WTC11 (cell line): ENCODE data around the gene TPD52L3. TPM values are rescaled to one million over a fixed set of nuclear protein-coding genes. Genes with fewer than 3 reads are reported as not detected.

Experiments used
- ATAC-seq: fragments of 200-7000 bp; cut with Tn5 transposase; 2 replicates; pipeline ENCODE4 v1.10.0; 2021; ENCODE audit warnings: mild to moderate bottlenecking, moderate library complexity
- CTCF ChIA-PET: fragments of 300-600 bp; sonication (Branson Sonifier 250); formaldehyde crosslinking; loops from one replicate; lab custom pipeline; 2021; ENCODE audit warnings: antibody characterized with exemption; lab: Charles Lee
- POLR2A ChIA-PET: fragments of 350-600 bp; sonication (Branson Sonifier 250); formaldehyde crosslinking; loops from one replicate; lab custom pipeline; 2021; ENCODE audit warnings: antibody characterized with exemption; lab: Charles Lee
- DNase-seq: peaks from one replicate; pipeline ENCODE4 v3.0.0; 2021; ENCODE audit warnings: low spot score
- H3K27ac Mint-ChIP-seq: 2 replicates; pipeline ENCODE4 v1.8.0; 2021; ENCODE audit warnings: mixed read lengths
- H3K27me3 Mint-ChIP-seq: 2 replicates; pipeline ENCODE4 v1.8.0; 2021; ENCODE audit warnings: low read depth, mild to moderate bottlenecking, moderate library complexity, mixed read lengths
- H3K36me3 Mint-ChIP-seq: 2 replicates; pipeline ENCODE4 v1.8.0; 2021; ENCODE audit warnings: mixed read lengths
- H3K4me1 Mint-ChIP-seq: 2 replicates; pipeline ENCODE4 v1.8.0; 2022; ENCODE audit warnings: mixed read lengths
- H3K4me3 Mint-ChIP-seq: 2 replicates; pipeline ENCODE4 v1.8.0; 2021; ENCODE audit warnings: mild to moderate bottlenecking, moderate library complexity, mixed read lengths
- H3K9me3 Mint-ChIP-seq: 2 replicates; pipeline ENCODE4 v1.8.0; 2021; ENCODE audit warnings: mixed read lengths
- CBFB ChIP-seq: sonication (generic); formaldehyde crosslinking; IDR thresholded peaks from 2 replicates; pipeline ENCODE4 v1.8.1; 2022; ENCODE audit warnings: mild to moderate bottlenecking, low read depth, missing genetic modification reagents
- E2F4 ChIP-seq: sonication (generic); formaldehyde crosslinking; IDR thresholded peaks from 2 replicates; pipeline ENCODE4 v1.8.1; 2022; ENCODE audit warnings: low read depth, mild to moderate bottlenecking, moderate library complexity, missing genetic modification reagents, borderline replicate concordance
- ELF4 ChIP-seq: sonication (generic); formaldehyde crosslinking; IDR thresholded peaks from 2 replicates; pipeline ENCODE4 v1.8.1; 2022; ENCODE audit warnings: low read depth, mild to moderate bottlenecking, moderate library complexity, missing genetic modification reagents
- ETV6 ChIP-seq: sonication (generic); formaldehyde crosslinking; IDR thresholded peaks from 2 replicates; pipeline ENCODE4 v1.8.1; 2022; ENCODE audit warnings: mild to moderate bottlenecking, missing genetic modification reagents
- JUN ChIP-seq: sonication (generic); formaldehyde crosslinking; IDR thresholded peaks from 2 replicates; pipeline ENCODE4 v1.8.0; 2023; ENCODE audit warnings: mild to moderate bottlenecking, missing genetic modification reagents
- MLX ChIP-seq: sonication (generic); formaldehyde crosslinking; IDR thresholded peaks from 2 replicates; pipeline ENCODE4 v1.8.1; 2023; ENCODE audit warnings: mild to moderate bottlenecking, missing genetic modification reagents, moderate library complexity
- MXD4 ChIP-seq: fragments of 250-450 bp; sonication (Bioruptor Pico); IDR thresholded peaks from 2 replicates; pipeline ENCODE4 v1.8.0; 2021; ENCODE audit warnings: mild to moderate bottlenecking, moderate library complexity, borderline replicate concordance
- NFE2L1 ChIP-seq: sonication (generic); formaldehyde crosslinking; IDR thresholded peaks from 2 replicates; pipeline ENCODE4 v1.8.1; 2023; ENCODE audit warnings: missing genetic modification reagents
- TEAD4 ChIP-seq: sonication (generic); formaldehyde crosslinking; IDR thresholded peaks from 2 replicates; pipeline ENCODE4 v1.8.0; 2022; ENCODE audit warnings: mild to moderate bottlenecking, missing genetic modification reagents
- ZBTB43 ChIP-seq: sonication (generic); formaldehyde crosslinking; IDR thresholded peaks from 2 replicates; pipeline ENCODE4 v1.8.1; 2023; ENCODE audit warnings: mild to moderate bottlenecking, missing genetic modification reagents
- ZNF121 ChIP-seq: sonication (generic); formaldehyde crosslinking; IDR thresholded peaks from 2 replicates; pipeline ENCODE4 v1.8.0; 2023; ENCODE audit warnings: missing genetic modification reagents
- ZNF232 ChIP-seq: sonication (generic); formaldehyde crosslinking; IDR thresholded peaks from 2 replicates; pipeline ENCODE4 v1.8.0; 2022; ENCODE audit warnings: mild to moderate bottlenecking, missing genetic modification reagents
- ZNF317 ChIP-seq: sonication (generic); formaldehyde crosslinking; IDR thresholded peaks from 2 replicates; pipeline ENCODE4 v1.8.1; 2023; ENCODE audit warnings: low read depth, mild to moderate bottlenecking, moderate library complexity, missing genetic modification reagents, borderline replicate concordance
- ZNF396 ChIP-seq: fragments of 250-450 bp; sonication (Bioruptor Pico); IDR thresholded peaks from 2 replicates; pipeline ENCODE4 v1.8.0; 2021; ENCODE audit warnings: mild to moderate bottlenecking, moderate library complexity, borderline replicate concordance
- ZSCAN18 ChIP-seq: fragments of 250-450 bp; sonication (Bioruptor Pico); IDR thresholded peaks from 2 replicates; pipeline ENCODE4 v2.1.2; 2022; ENCODE audit warnings: mild to moderate bottlenecking, moderate library complexity
- total RNA-seq: library from RNA; stranded (reverse); gene quantifications from 3 replicates; pipeline ENCODE4 v1.2.3, GENCODE V29; 2021
- TF ChIP-seq, protein P1 (sequence below): fragments of 250-450 bp; sonication (Bioruptor Pico); conservative IDR thresholded peaks from 2 replicates; pipeline ENCODE4 v1.9.0; 2021; ENCODE audit warnings: mild to moderate bottlenecking
- TF ChIP-seq, protein P2 (sequence below): sonication (generic); formaldehyde crosslinking; IDR thresholded peaks from 2 replicates; pipeline ENCODE4 v1.8.0; 2023; ENCODE audit warnings: missing genetic modification reagents
- TF ChIP-seq, protein P3 (sequence below): sonication (generic); formaldehyde crosslinking; IDR thresholded peaks from 2 replicates; pipeline ENCODE4 v1.8.1; 2023; ENCODE audit warnings: mild to moderate bottlenecking, missing genetic modification reagents, borderline replicate concordance

TPD52L3 gene
- total RNA-seq, 1 experiment from 2014 or later = not detected

- TF ChIP-seq ZSCAN18 (CRISPR knock-in tag) = no peak
- TF ChIP-seq MXD4 (CRISPR knock-in tag) = no peak
- no peak for TF ChIP-seq JUN (CRISPR knock-in tag)
- TF ChIP-seq NFE2L1 (CRISPR knock-in tag) = no peak
- no peak for TF ChIP-seq ZNF121 (CRISPR knock-in tag)
- TF ChIP-seq ZNF232 (CRISPR knock-in tag) = no peak
- TF ChIP-seq, protein P1, sequence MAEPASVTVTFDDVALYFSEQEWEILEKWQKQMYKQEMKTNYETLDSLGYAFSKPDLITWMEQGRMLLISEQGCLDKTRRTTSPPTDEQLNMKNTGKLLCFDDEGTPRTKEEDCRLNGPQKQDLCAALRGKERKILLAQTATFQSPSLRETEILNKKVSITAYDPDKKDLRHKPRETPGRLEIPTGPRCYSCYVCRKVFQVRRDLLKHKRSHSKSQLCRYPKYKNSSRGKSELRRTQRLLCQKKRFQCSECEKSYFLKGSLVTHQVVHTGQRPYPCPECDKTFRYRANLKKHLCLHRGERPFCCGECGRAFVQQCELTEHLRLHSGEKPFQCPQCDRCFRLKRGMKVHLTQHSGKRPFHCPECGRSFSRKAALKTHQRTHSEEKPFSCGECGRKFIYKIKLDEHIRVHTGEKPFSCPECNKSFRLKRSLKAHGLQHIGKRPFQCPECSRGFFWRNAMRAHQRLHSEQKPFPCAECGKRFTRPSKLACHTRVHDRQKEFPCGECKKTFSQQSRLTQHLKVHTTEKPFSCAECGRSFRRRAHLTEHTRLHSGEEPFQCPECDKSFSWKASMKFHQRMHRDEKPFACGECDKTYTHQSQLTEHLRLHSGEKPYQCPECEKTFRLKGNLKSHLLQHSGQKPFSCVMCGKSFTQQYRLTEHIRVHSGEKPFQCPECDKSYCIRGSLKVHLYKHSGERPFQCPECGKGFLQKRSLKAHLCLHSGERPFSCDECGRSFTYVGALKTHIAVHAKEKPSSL (CRISPR knock-in tag) = no peak
- TF ChIP-seq, protein P2, sequence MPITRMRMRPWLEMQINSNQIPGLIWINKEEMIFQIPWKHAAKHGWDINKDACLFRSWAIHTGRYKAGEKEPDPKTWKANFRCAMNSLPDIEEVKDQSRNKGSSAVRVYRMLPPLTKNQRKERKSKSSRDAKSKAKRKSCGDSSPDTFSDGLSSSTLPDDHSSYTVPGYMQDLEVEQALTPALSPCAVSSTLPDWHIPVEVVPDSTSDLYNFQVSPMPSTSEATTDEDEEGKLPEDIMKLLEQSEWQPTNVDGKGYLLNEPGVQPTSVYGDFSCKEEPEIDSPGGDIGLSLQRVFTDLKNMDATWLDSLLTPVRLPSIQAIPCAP (CRISPR knock-in tag) = no peak
- TF ChIP-seq E2F4 (CRISPR knock-in tag) = no peak
Measured at GRCh38 chr9:6330958-6331634, 2.9 kb downstream of the TPD52L3 start.

GRCh38 chr9:6334305-6334704, 6.1 kb downstream of the TPD52L3 start:
- Mint-ChIP-seq H3K27ac (no peak overlapping the region), H3K9me3 (peaks cover 47% of the 10 kb centered on the region), H3K27me3 (peaks cover 5% of the 10 kb centered on the region), H3K4me3 (no peak overlapping the region), H3K4me1 (peaks cover 4% of the 10 kb centered on the region), H3K36me3 (peaks cover 21% of the 10 kb centered on the region)
- no peak for DNase-seq
- TF ChIP-seq ZNF317 (CRISPR knock-in tag) (peak; percentile 87; the same call in 1 of the 2 replicates), ZNF396 (CRISPR knock-in tag) (no peak)
- POLR2A ChIA-PET = interaction anchor here (0.5 kb wide), 1 partner anchor 254 kb away, joined by 3 read pairs; no protein-coding TSS in a partner anchor
- CTCF ChIA-PET = no interaction called here
- no peak for ATAC-seq

More at GRCh38 chr9:6330958-6331634, 2.9 kb downstream of the TPD52L3 start:
- ATAC-seq = no peak
- POLR2A ChIA-PET = no interaction called here
- Mint-ChIP-seq H3K27ac (no peak overlapping the region), H3K4me1 (peaks cover 8% of the 10 kb centered on the region), H3K4me3 (no peak overlapping the region), H3K9me3 (peaks cover 28% of the 10 kb centered on the region), H3K27me3 (no peaks in the 10 kb centered on the region), H3K36me3 (peaks cover 20% of the 10 kb centered on the region)
- no peak for DNase-seq
- CTCF ChIA-PET = no interaction called here

- Mint-ChIP-seq H3K9me3 (peaks cover 10% of the 10 kb centered on the region), H3K4me1 (peaks cover 10% of the 10 kb centered on the region), H3K27ac (no peak overlapping the region), H3K36me3 (no peaks in the 10 kb centered on the region), H3K27me3 (no peaks in the 10 kb centered on the region), H3K4me3 (no peak overlapping the region)
- ChIA-PET CTCF (no interaction called here), POLR2A (no interaction called here)
- DNase-seq (no peak), ATAC-seq (no peak)
- TF ChIP-seq ZBTB43 (CRISPR knock-in tag) (no peak), ETV6 (no peak), ELF4 (CRISPR knock-in tag) (no peak), JUN (CRISPR knock-in tag) (no peak), CBFB (CRISPR knock-in tag) (no peak), TEAD4 (CRISPR knock-in tag) (no peak), MLX (CRISPR knock-in tag) (no peak)
- TF ChIP-seq, protein P3, sequence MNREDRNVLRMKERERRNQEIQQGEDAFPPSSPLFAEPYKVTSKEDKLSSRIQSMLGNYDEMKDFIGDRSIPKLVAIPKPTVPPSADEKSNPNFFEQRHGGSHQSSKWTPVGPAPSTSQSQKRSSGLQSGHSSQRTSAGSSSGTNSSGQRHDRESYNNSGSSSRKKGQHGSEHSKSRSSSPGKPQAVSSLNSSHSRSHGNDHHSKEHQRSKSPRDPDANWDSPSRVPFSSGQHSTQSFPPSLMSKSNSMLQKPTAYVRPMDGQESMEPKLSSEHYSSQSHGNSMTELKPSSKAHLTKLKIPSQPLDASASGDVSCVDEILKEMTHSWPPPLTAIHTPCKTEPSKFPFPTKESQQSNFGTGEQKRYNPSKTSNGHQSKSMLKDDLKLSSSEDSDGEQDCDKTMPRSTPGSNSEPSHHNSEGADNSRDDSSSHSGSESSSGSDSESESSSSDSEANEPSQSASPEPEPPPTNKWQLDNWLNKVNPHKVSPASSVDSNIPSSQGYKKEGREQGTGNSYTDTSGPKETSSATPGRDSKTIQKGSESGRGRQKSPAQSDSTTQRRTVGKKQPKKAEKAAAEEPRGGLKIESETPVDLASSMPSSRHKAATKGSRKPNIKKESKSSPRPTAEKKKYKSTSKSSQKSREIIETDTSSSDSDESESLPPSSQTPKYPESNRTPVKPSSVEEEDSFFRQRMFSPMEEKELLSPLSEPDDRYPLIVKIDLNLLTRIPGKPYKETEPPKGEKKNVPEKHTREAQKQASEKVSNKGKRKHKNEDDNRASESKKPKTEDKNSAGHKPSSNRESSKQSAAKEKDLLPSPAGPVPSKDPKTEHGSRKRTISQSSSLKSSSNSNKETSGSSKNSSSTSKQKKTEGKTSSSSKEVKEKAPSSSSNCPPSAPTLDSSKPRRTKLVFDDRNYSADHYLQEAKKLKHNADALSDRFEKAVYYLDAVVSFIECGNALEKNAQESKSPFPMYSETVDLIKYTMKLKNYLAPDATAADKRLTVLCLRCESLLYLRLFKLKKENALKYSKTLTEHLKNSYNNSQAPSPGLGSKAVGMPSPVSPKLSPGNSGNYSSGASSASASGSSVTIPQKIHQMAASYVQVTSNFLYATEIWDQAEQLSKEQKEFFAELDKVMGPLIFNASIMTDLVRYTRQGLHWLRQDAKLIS = no peak
Measured at GRCh38 chr9:6348766-6349165, 20.6 kb downstream of the TPD52L3 start.
